Stimulated activated effector memory CD8-positive, alpha-beta T cell treated with anti-CD3 and anti-CD28 coated beads, Interleukin-12 subunit alpha, Interleukin-12 subunit beta, amount 100 ng/mL, for 72 hours (primary cell): ENCODE results near the gene ARHGAP20.
"Not testable (repeated sequence)": the region's sequence is repeated elsewhere in the genome, so short reads cannot be mapped to it uniquely, and the experiment has no call there.

ENCODE experiments used
- ATAC-seq: fragments of 150-1000 bp; cut with Tn5 transposase; 2 replicates; pipeline ENCODE4 v1.10.0; 2021
- DNase-seq, 2 donors: peaks; one replicate each; pipeline ENCODE4 v3.0.0; 2021 to 2022; ENCODE audit warnings: low spot score in 2 of 2
- H3K27ac Mint-ChIP-seq: one replicate; pipeline ENCODE4 v1.8.0; 2022; ENCODE audit warnings: mild to moderate bottlenecking, mixed read lengths
- H3K36me3 Mint-ChIP-seq: one replicate; pipeline ENCODE4 v1.8.0; 2022; ENCODE audit warnings: mild to moderate bottlenecking, mixed read lengths
- H3K4me1 Mint-ChIP-seq: one replicate; pipeline ENCODE4 v1.8.0; 2022; ENCODE audit warnings: mixed read lengths
- H3K4me3 Mint-ChIP-seq: one replicate; pipeline ENCODE4 v1.8.0; 2022; ENCODE audit warnings: mild to moderate bottlenecking, mixed read lengths
- H3K9me3 Mint-ChIP-seq: one replicate; pipeline ENCODE4 v1.8.0; 2022; ENCODE audit warnings: mixed read lengths

The ARHGAP20 gene

GRCh38 chr11:110675548-110675947, 36.7 kb downstream of the ARHGAP20 start:
- DNase-seq (no peak), ATAC-seq (no peak)
- Mint-ChIP-seq H3K9me3 (no peaks in the 10 kb centered on the region), H3K4me3 (no peak overlapping the region), H3K36me3 (no peaks in the 10 kb centered on the region), H3K27ac (no peak overlapping the region), H3K4me1 (no peaks in the 10 kb centered on the region)

DNA sequence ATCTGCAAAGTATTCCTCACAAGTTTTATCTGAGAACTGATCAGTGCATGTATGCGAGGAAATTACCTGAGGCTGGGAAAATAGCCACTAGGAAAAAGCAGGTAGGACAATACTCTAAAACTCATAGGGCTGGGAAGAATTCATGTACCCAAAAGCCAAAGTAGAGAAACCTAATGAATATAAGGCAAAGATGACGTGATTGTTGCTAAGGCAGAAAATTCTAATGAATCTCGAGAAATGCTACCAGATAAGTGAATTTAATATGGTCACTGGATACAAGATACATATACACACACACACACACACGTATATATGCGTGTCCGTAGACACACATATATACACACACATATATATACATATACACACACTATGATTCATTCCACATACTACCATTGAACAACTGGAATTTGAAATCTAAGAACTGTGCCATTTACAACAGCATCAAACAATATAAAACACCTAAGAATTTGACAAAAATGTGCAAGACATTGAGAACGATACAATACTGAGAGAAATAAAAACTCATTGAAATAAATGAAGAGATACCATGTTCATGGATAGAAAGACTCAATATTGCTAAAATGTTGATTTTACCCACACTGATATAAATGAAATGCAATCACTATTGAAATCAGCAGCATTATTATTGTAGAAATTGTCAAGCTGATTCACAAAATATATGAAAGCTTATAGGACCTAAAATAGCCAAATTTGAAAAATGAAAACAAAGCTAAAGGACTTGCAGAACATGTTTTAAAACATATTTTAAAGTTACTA, 46.4 kb downstream of the ARHGAP20 start:
- no peaks in the 10 kb centered on the region for H3K9me3 Mint-ChIP-seq
- H3K27ac Mint-ChIP-seq, result no peak overlapping the region
- no peak overlapping the region for H3K4me3 Mint-ChIP-seq

GRCh38 chr11:110655967-110656366, 56.3 kb downstream of the ARHGAP20 start:
- no peaks in the 10 kb centered on the region for H3K36me3 Mint-ChIP-seq
- H3K4me1 Mint-ChIP-seq, result no peaks in the 10 kb centered on the region
- H3K4me3 Mint-ChIP-seq, result no peak overlapping the region
- H3K9me3 Mint-ChIP-seq, result peaks cover 3% of the 10 kb centered on the region
- no peak for ATAC-seq
- no peak overlapping the region for H3K27ac Mint-ChIP-seq
- DNase-seq, result no peak

More for the DNA sequence above, 46.4 kb downstream of the ARHGAP20 start:
- ATAC-seq, result no peak
- no peak for DNase-seq
- Mint-ChIP-seq H3K36me3 (no peaks in the 10 kb centered on the region), H3K4me1 (no peaks in the 10 kb centered on the region)

DNA sequence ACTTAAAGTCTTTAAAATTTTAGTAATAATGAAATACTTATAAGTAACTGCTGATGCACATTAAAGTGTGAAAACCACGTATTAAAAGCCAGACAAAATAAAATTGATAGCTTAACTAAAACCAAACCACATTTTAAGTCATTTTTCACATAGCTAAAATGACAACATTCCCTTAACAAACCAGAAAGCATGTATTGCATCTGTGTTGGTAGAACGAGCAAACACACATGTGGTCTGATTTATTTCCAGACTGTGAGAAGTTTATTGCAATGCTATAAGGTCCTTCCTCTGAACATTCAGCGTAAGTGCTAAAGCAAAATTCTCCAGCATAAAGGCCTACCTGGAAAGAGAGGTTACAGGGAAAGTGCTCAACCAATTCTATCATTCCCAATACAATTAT, 57.8 kb downstream of the ARHGAP20 start:
- DNase-seq (no peak), ATAC-seq (no peak)
- Mint-ChIP-seq H3K9me3 (peaks cover 4% of the 10 kb centered on the region), H3K36me3 (no peaks in the 10 kb centered on the region), H3K4me3 (no peak overlapping the region), H3K27ac (no peak overlapping the region), H3K4me1 (no peaks in the 10 kb centered on the region)

- Mint-ChIP-seq H3K4me3 (no peak overlapping the region), H3K9me3 (peaks cover 4% of the 10 kb centered on the region), H3K4me1 (no peaks in the 10 kb centered on the region), H3K36me3 (no peaks in the 10 kb centered on the region), H3K27ac (no peak overlapping the region)
- no peak for DNase-seq
- peak; percentile 52 for ATAC-seq
Observed at GRCh38 chr11:110645253-110645652, 67.0 kb downstream of the ARHGAP20 start.

GRCh38 chr11:110634370-110634769, 77.9 kb downstream of the ARHGAP20 start:
- ATAC-seq (no peak), DNase-seq (no peak)
- Mint-ChIP-seq H3K36me3 (no peaks in the 10 kb centered on the region), H3K27ac (no peak overlapping the region), H3K9me3 (no peaks in the 10 kb centered on the region), H3K4me3 (no peak overlapping the region), H3K4me1 (no peaks in the 10 kb centered on the region)

- no peaks in the 10 kb centered on the region for H3K36me3 Mint-ChIP-seq
- H3K4me3 Mint-ChIP-seq, result no peak overlapping the region
- ATAC-seq, result no peak
- DNase-seq, result no peak
- no peaks in the 10 kb centered on the region for H3K9me3 Mint-ChIP-seq
- H3K4me1 Mint-ChIP-seq, result no peaks in the 10 kb centered on the region
- H3K27ac Mint-ChIP-seq, result no peak overlapping the region
Observed at GRCh38 chr11:110631551-110631950, 80.7 kb downstream of the ARHGAP20 start.

DNA sequence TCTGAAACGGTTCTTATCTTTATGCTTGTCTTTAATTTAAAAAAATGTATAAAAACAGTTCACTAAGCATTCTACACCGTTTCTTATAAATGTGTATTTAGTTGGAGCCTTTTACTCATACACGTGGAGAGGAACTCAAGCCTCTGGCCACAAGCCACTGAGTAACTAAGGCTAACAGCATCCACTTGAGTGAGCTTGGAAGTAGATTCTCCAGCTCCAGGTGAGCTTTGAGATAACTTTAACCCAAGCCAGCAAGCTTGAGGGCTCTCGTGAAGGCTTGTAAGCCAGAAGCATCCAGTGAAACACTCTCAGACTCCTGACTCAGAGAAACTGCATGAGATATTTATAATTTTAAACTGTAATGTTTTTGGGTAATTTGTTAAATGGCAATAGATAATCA, 82.6 kb downstream of the ARHGAP20 start:
- H3K4me3 Mint-ChIP-seq, result no peak overlapping the region
- H3K27ac Mint-ChIP-seq, result no peak overlapping the region
- no peak for ATAC-seq
- no peak for DNase-seq
- H3K9me3 Mint-ChIP-seq, result no peaks in the 10 kb centered on the region
- H3K36me3 Mint-ChIP-seq, result no peaks in the 10 kb centered on the region
- no peaks in the 10 kb centered on the region for H3K4me1 Mint-ChIP-seq

DNA sequence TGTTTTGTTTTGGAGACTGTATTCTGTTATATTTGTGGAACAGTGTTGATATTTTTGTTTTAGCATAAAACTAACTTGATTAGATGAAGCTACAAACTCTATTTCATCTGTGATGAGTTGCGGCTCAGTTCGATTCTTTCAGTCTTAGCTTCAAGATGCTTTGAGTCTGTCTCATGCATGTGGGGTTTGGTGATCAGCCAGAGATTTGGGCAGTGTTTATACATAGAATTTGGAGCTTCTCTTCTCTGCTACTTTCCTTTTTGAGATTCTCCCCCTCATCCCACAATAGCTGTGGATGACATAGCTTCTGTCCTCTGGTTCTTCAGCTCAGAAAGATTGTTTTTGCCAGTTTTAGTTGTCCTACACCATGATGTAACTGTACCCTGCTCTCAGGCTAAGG, 90.4 kb downstream of the ARHGAP20 start:
- Mint-ChIP-seq H3K9me3 (no peaks in the 10 kb centered on the region), H3K27ac (no peak overlapping the region), H3K4me1 (no peaks in the 10 kb centered on the region), H3K4me3 (no peak overlapping the region), H3K36me3 (no peaks in the 10 kb centered on the region)
- DNase-seq (no peak), ATAC-seq (no peak)

GRCh38 chr11:110619366-110619765, 92.9 kb downstream of the ARHGAP20 start:
- H3K4me1 Mint-ChIP-seq, H3K27ac Mint-ChIP-seq, ATAC-seq, H3K9me3 Mint-ChIP-seq, DNase-seq, H3K36me3 Mint-ChIP-seq, H3K4me3 Mint-ChIP-seq: not testable (repeated sequence)

DNA sequence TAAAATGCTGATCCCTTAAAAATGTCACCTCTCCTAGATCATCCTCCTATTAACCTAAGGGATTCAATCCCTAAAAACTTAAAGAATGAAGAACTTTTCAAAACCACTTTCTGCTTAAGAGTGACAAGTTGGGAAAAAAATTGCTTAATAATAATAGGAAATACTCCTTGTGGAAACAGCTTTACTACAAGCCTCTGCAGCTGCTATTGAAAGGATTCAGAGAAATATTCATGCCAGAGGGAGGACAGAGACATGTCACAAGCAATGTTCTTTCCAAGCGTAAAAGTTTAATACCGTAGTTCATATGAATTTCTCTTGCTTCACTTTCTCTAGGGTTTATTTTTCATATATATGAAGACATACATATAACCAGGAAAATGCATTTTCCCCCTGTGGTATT, 98.2 kb downstream of the ARHGAP20 start:
- H3K9me3 Mint-ChIP-seq, result no peaks in the 10 kb centered on the region
- H3K27ac Mint-ChIP-seq, result no peak overlapping the region
- H3K36me3 Mint-ChIP-seq, result no peaks in the 10 kb centered on the region
- H3K4me3 Mint-ChIP-seq, result no peak overlapping the region
- ATAC-seq (no peak), DNase-seq (no peak)
- H3K4me1 Mint-ChIP-seq, result no peaks in the 10 kb centered on the region

DNA sequence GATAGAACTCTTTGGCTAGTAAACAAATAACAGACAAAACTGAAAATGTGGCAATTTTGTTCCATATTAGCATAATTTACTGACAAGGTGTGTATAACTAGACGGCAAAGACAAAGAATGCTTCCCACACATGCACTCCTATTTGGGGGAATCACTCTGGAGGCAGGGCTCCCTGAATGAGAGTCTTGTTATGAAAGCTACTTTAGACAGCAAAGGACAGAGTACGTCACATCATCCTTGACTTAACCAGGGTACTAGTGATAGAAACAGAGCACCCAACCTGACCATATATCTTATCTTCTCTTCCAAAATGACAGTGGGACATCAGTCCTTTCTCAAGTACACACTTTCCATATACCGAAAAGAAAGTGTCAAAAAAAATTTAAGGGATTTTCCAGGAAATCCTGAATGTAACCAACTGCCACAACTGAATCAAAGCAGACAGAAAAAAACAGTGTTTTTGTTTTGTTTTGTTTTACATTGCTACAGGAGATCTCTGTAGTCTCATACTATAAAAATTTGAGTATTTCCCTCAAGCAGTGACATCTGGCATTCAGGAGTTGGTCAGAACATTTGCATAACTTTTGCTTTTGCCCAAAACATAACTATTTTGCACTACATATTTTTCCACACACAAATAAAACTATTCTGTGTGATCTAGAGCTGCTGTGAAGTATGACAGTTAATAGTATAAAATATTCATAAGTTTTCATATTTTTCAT, 98.9 kb downstream of the ARHGAP20 start:
- DNase-seq (no peak), ATAC-seq (no peak)
- Mint-ChIP-seq H3K4me1 (no peaks in the 10 kb centered on the region), H3K36me3 (no peaks in the 10 kb centered on the region), H3K4me3 (no peak overlapping the region), H3K9me3 (no peaks in the 10 kb centered on the region), H3K27ac (no peak overlapping the region)

GRCh38 chr11:110606415-110606814, 105.8 kb downstream of the ARHGAP20 start:
- H3K36me3 Mint-ChIP-seq, result no peaks in the 10 kb centered on the region
- H3K4me3 Mint-ChIP-seq, result no peak overlapping the region
- DNase-seq (no peak), ATAC-seq (no peak)
- no peak overlapping the region for H3K27ac Mint-ChIP-seq
- H3K9me3 Mint-ChIP-seq, result no peaks in the 10 kb centered on the region
- H3K4me1 Mint-ChIP-seq, result no peaks in the 10 kb centered on the region

GRCh38 chr11:110601936-110602335, 110.3 kb downstream of the ARHGAP20 start:
- no peak for ATAC-seq
- no peak for DNase-seq
- H3K36me3 Mint-ChIP-seq, result no peaks in the 10 kb centered on the region
- no peak overlapping the region for H3K4me3 Mint-ChIP-seq
- no peaks in the 10 kb centered on the region for H3K4me1 Mint-ChIP-seq
- H3K9me3 Mint-ChIP-seq, result no peaks in the 10 kb centered on the region
- H3K27ac Mint-ChIP-seq, result no peak overlapping the region

DNA sequence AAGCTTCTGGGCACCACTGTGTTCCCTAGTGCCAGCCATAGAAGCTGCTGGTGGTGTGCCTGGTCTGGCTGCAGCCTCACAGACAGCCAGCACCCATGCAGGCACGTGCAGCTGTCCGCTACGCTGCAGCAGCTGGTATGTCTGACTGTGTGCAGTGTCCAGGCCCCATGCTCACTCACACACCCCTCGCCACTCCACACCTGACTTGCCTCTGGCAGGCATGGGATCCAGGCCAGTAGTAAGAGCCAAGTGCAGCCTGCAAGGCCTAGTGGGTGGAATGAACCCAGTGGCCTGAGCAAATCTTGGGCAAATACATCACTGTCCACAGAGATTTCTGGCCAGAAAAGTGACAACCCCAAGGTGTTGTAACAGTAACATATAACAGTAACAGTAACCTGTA, 111.9 kb downstream of the ARHGAP20 start:
- Mint-ChIP-seq H3K4me3 (no peak overlapping the region), H3K27ac (no peak overlapping the region), H3K9me3 (no peaks in the 10 kb centered on the region), H3K36me3 (no peaks in the 10 kb centered on the region), H3K4me1 (no peaks in the 10 kb centered on the region)
- peak; percentile 32 for ATAC-seq
- DNase-seq, result no peak

DNA sequence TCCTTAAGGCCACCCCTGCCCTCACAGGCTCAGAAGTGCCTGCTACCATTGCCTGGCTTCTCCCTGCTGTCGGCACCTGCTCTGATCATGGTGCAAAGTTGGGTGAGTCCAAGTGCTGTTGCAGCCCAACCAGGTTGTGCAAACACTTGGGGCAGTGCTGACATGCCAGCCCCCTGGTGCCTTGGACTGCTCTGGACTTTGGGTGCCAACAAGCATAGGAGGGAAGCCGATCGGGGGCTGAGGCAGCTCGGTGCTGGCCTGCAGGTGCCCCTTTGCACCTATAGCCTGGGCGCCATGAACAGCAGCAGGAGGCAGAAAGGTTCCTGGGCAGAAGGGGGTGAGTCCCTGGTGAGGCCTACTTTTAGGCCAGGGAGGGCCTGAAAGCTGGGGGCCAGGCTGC, 113.0 kb downstream of the ARHGAP20 start:
- no peak overlapping the region for H3K27ac Mint-ChIP-seq
- no peaks in the 10 kb centered on the region for H3K9me3 Mint-ChIP-seq
- peak; percentile 36 for ATAC-seq
- DNase-seq, result no peak
- no peaks in the 10 kb centered on the region for H3K4me1 Mint-ChIP-seq
- no peaks in the 10 kb centered on the region for H3K36me3 Mint-ChIP-seq
- H3K4me3 Mint-ChIP-seq, result no peak overlapping the region
